CD4-positive, alpha-beta memory T cell (primary cell): Measurements from ENCODE around the gene MIR17HG. TPM values are rescaled to one million over a fixed set of nuclear protein-coding genes. Genes with fewer than 3 reads are reported as not detected.

Experiments
- CTCF ChIA-PET: fragments of 350-600 bp; sonication (Branson Sonifier 250); formaldehyde crosslinking; loops from one replicate; lab custom pipeline; 2021; ENCODE audit warnings: inconsistent platforms; ENCODE audit not compliant: partially characterized antibody; lab: Charles Lee
- POLR2A ChIA-PET: fragments of 350-600 bp; sonication (Branson Sonifier 250); formaldehyde crosslinking; loops from one replicate; lab custom pipeline; 2021; ENCODE audit not compliant: partially characterized antibody; lab: Charles Lee
- DNase-seq, 5 donors: peaks; one replicate each; pipeline versions ENCODE4 v3.0.0 to v3.0.0-alpha.2; 2020 to 2022; ENCODE audit warnings: mixed read lengths in 1 of 5
- H3K27ac ChIP-seq: one replicate; pipeline ENCODE4 v1.7.0; 2013; ENCODE audit warnings: low read depth, low read length
- H3K27me3 ChIP-seq: 2 replicates; pipeline ENCODE4 v1.7.0; 2013; ENCODE audit warnings: mild to moderate bottlenecking, low read length, moderate library complexity; ENCODE audit not compliant: insufficient read depth
- H3K36me3 ChIP-seq: 2 replicates; pipeline ENCODE4 v1.7.0; 2013; ENCODE audit warnings: mild to moderate bottlenecking, low read length, moderate library complexity; ENCODE audit not compliant: insufficient read depth
- H3K4me1 ChIP-seq: 2 replicates; pipeline ENCODE4 v1.7.0; 2013; ENCODE audit warnings: mild to moderate bottlenecking, low read length, moderate library complexity; ENCODE audit not compliant: insufficient read depth
- H3K4me3 ChIP-seq, 2 donors: one replicate each; pipeline ENCODE4 v1.7.0; 2013; ENCODE audit warnings: low read length in 2 of 2, mild to moderate bottlenecking in 1 of 2
- H3K9me3 ChIP-seq, 2 donors: one replicate each; pipeline ENCODE4 v1.7.0; 2013; ENCODE audit warnings: low read length in 2 of 2, control low read depth in 1 of 2; ENCODE audit not compliant: control insufficient read depth in 1 of 2
- H3K27ac Mint-ChIP-seq, 7 donors: one replicate each; pipeline ENCODE4 v1.8.0; 2020 to 2021; ENCODE audit warnings: mixed read lengths in 7 of 7, mild to moderate bottlenecking in 6 of 7, inconsistent platforms in 3 of 7, moderate library complexity in 3 of 7
- H3K27me3 Mint-ChIP-seq, 2 donors: one replicate each; pipeline ENCODE4 v1.8.0; 2020 to 2021; ENCODE audit warnings: mixed read lengths in 2 of 2
- H3K36me3 Mint-ChIP-seq, 2 donors: one replicate each; pipeline ENCODE4 v1.8.0; 2020 to 2021; ENCODE audit warnings: mixed read lengths in 2 of 2, inconsistent platforms in 1 of 2, mild to moderate bottlenecking in 1 of 2
- H3K4me1 Mint-ChIP-seq, 4 donors: one replicate each; pipeline ENCODE4 v1.8.0; 2020 to 2021; ENCODE audit warnings: mixed read lengths in 4 of 4, mild to moderate bottlenecking in 1 of 4
- H3K4me3 Mint-ChIP-seq, 8 donors: one replicate each; pipeline ENCODE4 v1.8.0; 2020 to 2021; ENCODE audit warnings: mixed read lengths in 8 of 8, mild to moderate bottlenecking in 7 of 8, moderate library complexity in 6 of 8, inconsistent platforms in 3 of 8
- H3K9me3 Mint-ChIP-seq, 8 donors: one replicate each; pipeline ENCODE4 v1.8.0; 2020 to 2021; ENCODE audit warnings: mixed read lengths in 8 of 8, mild to moderate bottlenecking in 5 of 8, inconsistent platforms in 3 of 8, moderate library complexity in 1 of 8
- intact Hi-C: fragments of 100-400 bp; cut with micrococcal nuclease; formaldehyde crosslinking; loops from one replicate; pipeline ENCODE4 v1.15.1; 2023
- polyA plus RNA-seq, 2 donors: library from polyadenylated mRNA; unstranded; fragments of 300-500 nt; fragmentation: Illumina TruSeq; gene quantifications; one replicate each; pipeline ENCODE4 v1.2.3, GENCODE V29; 2021
- total RNA-seq, 2 experiments: library from RNA; stranded (reverse); gene quantifications; one replicate each; pipeline ENCODE4 v1.2.3, GENCODE V29; 2021

Gene MIR17HG
- total and polyA plus RNA-seq, 4 experiments from 2014 or later: 0.18 to 13.2 (median 6.7) TPM

- no peaks in the 10 kb centered on the region for H3K27me3 ChIP-seq
- Mint-ChIP-seq H3K9me3 (no peaks in the 10 kb centered on the region), H3K27me3 (peaks cover 5 to 6% of the 10 kb centered on the region in 2 donors), H3K36me3 (no peaks in the 10 kb centered on the region), H3K4me1 (peaks cover 2 to 4% (median 2%) of the 10 kb centered on the region in 4 donors), H3K27ac (no peak overlapping the region), H3K4me3 (no peak overlapping the region)
- no peaks in the 10 kb centered on the region for H3K9me3 ChIP-seq
- intact Hi-C loops: no loop called here
- CTCF ChIA-PET: no interaction called here
- no peak for DNase-seq
- no peaks in the 10 kb centered on the region for H3K36me3 ChIP-seq
- no peak overlapping the region for H3K4me3 ChIP-seq
- H3K27ac ChIP-seq: no peak overlapping the region
- POLR2A ChIA-PET: no interaction called here
- H3K4me1 ChIP-seq: no peaks in the 10 kb centered on the region
These were observed 39.2 kb upstream of the MIR17HG start for GRCh38 chr13:91308299-91308698.

GRCh38 chr13:91311491-91311890, 36.0 kb upstream of the MIR17HG start:
- DNase-seq: no peak
- intact Hi-C loops: loop anchor here (10.0 kb wide), 1 partner anchor 143 kb away; no protein-coding TSS in a partner anchor
- no peak overlapping the region for H3K4me3 ChIP-seq
- Mint-ChIP-seq H3K27ac (no peak overlapping the region), H3K4me3 (no peak overlapping the region), H3K4me1 (peaks cover 2 to 8% (median 5%) of the 10 kb centered on the region in 4 donors), H3K36me3 (no peaks in the 10 kb centered on the region), H3K27me3 (peaks cover 7 to 14% of the 10 kb centered on the region in 2 donors), H3K9me3 (no peaks in the 10 kb centered on the region)
- H3K4me1 ChIP-seq: no peaks in the 10 kb centered on the region
- no peaks in the 10 kb centered on the region for H3K27me3 ChIP-seq
- no peak overlapping the region for H3K27ac ChIP-seq
- CTCF ChIA-PET: interaction anchor here (0.9 to 1.7 kb wide), 4 partner anchors 9 to 412 kb away, joined by 3 to 5 read pairs (median 4); no protein-coding TSS in a partner anchor
- H3K36me3 ChIP-seq: no peaks in the 10 kb centered on the region
- POLR2A ChIA-PET: no interaction called here
- no peaks in the 10 kb centered on the region for H3K9me3 ChIP-seq

GRCh38 chr13:91312324-91312723, 35.2 kb upstream of the MIR17HG start:
- H3K27ac Mint-ChIP-seq: no peak overlapping the region
- H3K27me3 Mint-ChIP-seq: peaks cover 11 to 14% of the 10 kb centered on the region in 2 donors
- intact Hi-C loops: loop anchor here (2.0 to 10.0 kb wide), 2 partner anchors 86 to 142 kb away; partner anchors contain the start of gene GPC5
- Histone ChIP-seq H3K36me3 (no peaks in the 10 kb centered on the region), H3K27me3 (no peaks in the 10 kb centered on the region), H3K4me1 (no peaks in the 10 kb centered on the region), H3K9me3 (no peaks in the 10 kb centered on the region), H3K4me3 (no peak overlapping the region), H3K27ac (no peak overlapping the region)
- no peaks in the 10 kb centered on the region for H3K36me3 Mint-ChIP-seq
- peaks cover 2 to 8% (median 5%) of the 10 kb centered on the region in 4 donors for H3K4me1 Mint-ChIP-seq
- POLR2A ChIA-PET: interaction anchor here (1.5 kb wide), 1 partner anchor 35 kb away, joined by 5 read pairs; the partner anchor contains the start of gene MIR17HG
- CTCF ChIA-PET: interaction anchor here (0.9 to 2.3 kb wide), 9 partner anchors 8 to 411 kb away, joined by 3 to 11 read pairs (median 4); no protein-coding TSS in a partner anchor
- DNase-seq: no peak
- H3K4me3 Mint-ChIP-seq: no peak overlapping the region
- no peaks in the 10 kb centered on the region for H3K9me3 Mint-ChIP-seq

DNA sequence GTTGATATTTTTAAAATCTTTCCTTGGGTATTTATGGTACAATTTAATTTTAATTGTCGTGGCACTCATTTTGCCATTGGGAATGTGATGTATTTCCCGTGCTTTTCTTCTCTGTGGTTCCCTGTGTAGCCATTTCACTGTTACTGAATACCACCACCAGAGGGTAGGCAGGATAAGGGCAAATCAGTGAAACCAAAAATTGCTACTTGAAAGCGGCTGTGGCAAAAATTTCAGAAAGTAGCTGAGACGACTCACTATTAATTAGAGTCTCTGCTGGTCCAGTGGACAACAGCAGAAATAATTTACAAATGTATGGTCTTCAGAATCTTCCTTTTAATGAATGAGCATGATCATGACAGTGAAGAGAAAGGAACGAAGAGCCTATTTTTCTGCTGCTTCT, 34.4 kb upstream of the MIR17HG start:
- no peaks in the 10 kb centered on the region for H3K9me3 ChIP-seq
- peaks cover 10 to 14% of the 10 kb centered on the region in 2 donors for H3K27me3 Mint-ChIP-seq
- no peak overlapping the region for H3K27ac ChIP-seq
- DNase-seq: peak; percentile 22 to 41 (median 31)
- ChIA-PET POLR2A (interaction anchor here (1.0 to 1.5 kb wide), 2 partner anchors 10 to 34 kb away, joined by 3 to 5 read pairs; partner anchors contain the start of gene MIR17HG), CTCF (interaction anchor here (1.0 to 2.3 kb wide), 14 partner anchors 9 to 409 kb away, joined by 3 to 11 read pairs (median 4); no protein-coding TSS in a partner anchor)
- peak overlapping the region in 1 of 8 donors; percentile 39 for H3K4me3 Mint-ChIP-seq
- no peaks in the 10 kb centered on the region for H3K36me3 Mint-ChIP-seq
- no peak overlapping the region for H3K27ac Mint-ChIP-seq
- H3K4me1 Mint-ChIP-seq: peaks cover 2 to 8% (median 5%) of the 10 kb centered on the region in 4 donors
- no peaks in the 10 kb centered on the region for H3K27me3 ChIP-seq
- no peaks in the 10 kb centered on the region for H3K36me3 ChIP-seq
- intact Hi-C loops: loop anchor here (1.0 to 10.0 kb wide), 4 partner anchors 36 to 142 kb away; partner anchors contain the start of gene GPC5
- H3K4me3 ChIP-seq: no peak overlapping the region
- no peaks in the 10 kb centered on the region for H3K9me3 Mint-ChIP-seq
- H3K4me1 ChIP-seq: no peaks in the 10 kb centered on the region

DNA sequence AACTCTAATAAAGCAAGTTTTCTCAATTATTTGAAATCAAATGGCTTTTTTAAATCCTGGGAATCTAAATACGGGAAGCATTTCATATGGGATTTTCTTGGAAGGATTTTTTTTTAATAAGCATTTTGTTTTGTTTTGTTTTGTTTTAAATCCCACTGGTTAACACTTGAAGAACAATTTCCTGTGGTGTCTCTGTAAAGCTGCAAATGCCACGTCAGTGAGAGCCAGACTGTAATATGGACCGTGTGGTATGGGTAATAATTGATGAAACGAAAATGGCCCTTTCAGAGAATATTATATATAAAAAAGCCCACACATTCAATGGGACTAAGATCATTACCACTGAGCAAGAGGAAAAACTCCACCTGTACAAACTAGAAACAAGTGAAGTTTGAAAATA, 33.9 kb upstream of the MIR17HG start:
- intact Hi-C loops: loop anchor here (1.0 to 10.0 kb wide), 4 partner anchors 36 to 141 kb away; partner anchors contain the start of gene GPC5
- peaks cover 10 to 14% of the 10 kb centered on the region in 2 donors for H3K27me3 Mint-ChIP-seq
- ChIA-PET CTCF (interaction anchor here (1.0 to 2.3 kb wide), 14 partner anchors 8 to 408 kb away, joined by 3 to 11 read pairs (median 4); no protein-coding TSS in a partner anchor), POLR2A (interaction anchor here (1.0 to 1.5 kb wide), 2 partner anchors 10 to 34 kb away, joined by 3 to 5 read pairs; partner anchors contain the start of gene MIR17HG)
- H3K4me3 Mint-ChIP-seq: peak overlapping the region in 1 of 8 donors; percentile 39
- H3K27ac Mint-ChIP-seq: no peak overlapping the region
- DNase-seq: no peak
- no peaks in the 10 kb centered on the region for H3K36me3 ChIP-seq
- no peaks in the 10 kb centered on the region for H3K9me3 Mint-ChIP-seq
- no peaks in the 10 kb centered on the region for H3K36me3 Mint-ChIP-seq
- H3K9me3 ChIP-seq: no peaks in the 10 kb centered on the region
- H3K27me3 ChIP-seq: no peaks in the 10 kb centered on the region
- peaks cover 2 to 8% (median 5%) of the 10 kb centered on the region in 4 donors for H3K4me1 Mint-ChIP-seq
- no peak overlapping the region for H3K27ac ChIP-seq
- no peak overlapping the region for H3K4me3 ChIP-seq
- H3K4me1 ChIP-seq: no peaks in the 10 kb centered on the region

- Histone ChIP-seq H3K9me3 (no peaks in the 10 kb centered on the region), H3K27ac (no peak overlapping the region), H3K27me3 (no peaks in the 10 kb centered on the region), H3K4me1 (no peaks in the 10 kb centered on the region), H3K4me3 (no peak overlapping the region), H3K36me3 (no peaks in the 10 kb centered on the region)
- H3K27ac Mint-ChIP-seq: no peak overlapping the region
- H3K36me3 Mint-ChIP-seq: no peaks in the 10 kb centered on the region
- H3K9me3 Mint-ChIP-seq: no peaks in the 10 kb centered on the region
- H3K4me1 Mint-ChIP-seq: peaks cover 2 to 8% (median 5%) of the 10 kb centered on the region in 4 donors
- peaks cover 10 to 14% of the 10 kb centered on the region in 2 donors for H3K27me3 Mint-ChIP-seq
- ChIA-PET POLR2A (no interaction called here), CTCF (interaction anchor here (0.8 to 1.0 kb wide), 2 partner anchors 35 to 144 kb away, joined by 3 to 4 read pairs; no protein-coding TSS in a partner anchor)
- H3K4me3 Mint-ChIP-seq: no peak overlapping the region
- intact Hi-C loops: loop anchor here (10.0 kb wide), 1 partner anchor 140 kb away; no protein-coding TSS in a partner anchor
- no peak for DNase-seq
These were observed 32.6 kb upstream of the MIR17HG start for GRCh38 chr13:91314888-91315287.

GRCh38 chr13:91318886-91319285, 28.6 kb upstream of the MIR17HG start:
- Mint-ChIP-seq H3K4me1 (peaks cover 9 to 13% (median 10%) of the 10 kb centered on the region in 4 donors), H3K9me3 (no peaks in the 10 kb centered on the region), H3K36me3 (no peaks in the 10 kb centered on the region), H3K4me3 (no peak overlapping the region), H3K27me3 (peaks cover 3 to 8% of the 10 kb centered on the region in 2 donors), H3K27ac (no peak overlapping the region)
- no peaks in the 10 kb centered on the region for H3K9me3 ChIP-seq
- no peak for DNase-seq
- H3K27me3 ChIP-seq: no peaks in the 10 kb centered on the region
- ChIA-PET POLR2A (no interaction called here), CTCF (no interaction called here)
- no peaks in the 10 kb centered on the region for H3K36me3 ChIP-seq
- no peak overlapping the region for H3K27ac ChIP-seq
- intact Hi-C loops: loop anchor here (10.0 kb wide), 1 partner anchor 136 kb away; no protein-coding TSS in a partner anchor
- H3K4me1 ChIP-seq: no peaks in the 10 kb centered on the region
- H3K4me3 ChIP-seq: no peak overlapping the region
